GM12878 (cell line): Measurements from ENCODE around the gene BRD2.

Experiments
- CREB1 ChIP-seq: IDR thresholded peaks from 2 replicates; pipeline ENCODE4 v1.6.1; 2012; ENCODE audit warnings: low read depth, mild to moderate bottlenecking, inconsistent platforms
- CTCF ChIP-seq, 3 experiments: IDR thresholded peaks in 2 of 3; conservative IDR thresholded peaks in 1 of 3; 2 replicates each; pipeline ENCODE4 v1.5.1; 2011; ENCODE audit warnings: low read depth in 3 of 3, low read length in 3 of 3, mild to moderate bottlenecking in 3 of 3, control low read depth in 2 of 3, moderate library complexity in 2 of 3, inconsistent platforms in 1 of 3, mixed read lengths in 1 of 3; ENCODE audit not compliant: control insufficient read depth in 2 of 3, insufficient read depth in 1 of 3; ENCODE audit errors: extremely low read depth in 1 of 3
- NR2F1 ChIP-seq: fragments of 450-650 bp; conservative IDR thresholded peaks from 2 replicates; pipeline ENCODE4 v1.6.1; 2017; ENCODE audit warnings: mild to moderate bottlenecking
- SPI1 ChIP-seq: IDR thresholded peaks from 2 replicates; pipeline ENCODE4 v1.6.1; 2011; ENCODE audit warnings: low read depth, mild to moderate bottlenecking, low read length, moderate library complexity, borderline replicate concordance; ENCODE audit not compliant: insufficient read depth
- TF ChIP-seq, protein P1 (sequence below): IDR thresholded peaks from 2 replicates; pipeline ENCODE4 v1.6.1; 2011; ENCODE audit warnings: mild to moderate bottlenecking, low read depth, low read length, moderate library complexity; ENCODE audit not compliant: insufficient replicate concordance

DNA sequence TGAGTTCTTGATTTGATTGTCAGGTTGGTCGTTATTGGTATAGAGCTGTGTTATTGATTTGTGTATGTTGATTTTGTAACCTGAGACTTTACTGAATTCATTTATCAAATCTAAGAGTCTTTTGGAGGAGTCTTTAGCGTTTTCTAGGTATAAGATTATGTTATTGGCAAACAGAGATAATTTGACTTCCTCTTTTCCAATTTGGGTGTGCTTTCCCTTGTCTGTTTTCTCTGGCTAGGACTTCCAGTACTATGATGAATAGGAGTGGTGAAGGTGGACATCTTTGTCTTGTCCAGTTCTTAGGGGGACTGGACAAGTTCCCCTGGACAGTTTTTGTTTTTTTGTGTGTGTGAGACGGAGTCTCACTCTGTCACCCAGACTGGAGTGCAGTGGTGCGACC is 23.6 kb downstream of the BRD2 start:
- TF ChIP-seq SPI1 (peak; percentile 4; the same call in 1 of the 2 replicates), CREB1 (no peak), NR2F1 (no peak), CTCF (IDR thresholded peaks at IDR 0.05 in 2 of 3, conservative IDR thresholded peaks at IDR 0.05 in 1 of 3; ENCODE audit: control insufficient read depth in 2 of 3, extremely low read depth in 1 of 3, insufficient read depth in 1 of 3, low read depth in 3 of 3, low read length in 3 of 3) (no peak)
- TF ChIP-seq, protein P1, sequence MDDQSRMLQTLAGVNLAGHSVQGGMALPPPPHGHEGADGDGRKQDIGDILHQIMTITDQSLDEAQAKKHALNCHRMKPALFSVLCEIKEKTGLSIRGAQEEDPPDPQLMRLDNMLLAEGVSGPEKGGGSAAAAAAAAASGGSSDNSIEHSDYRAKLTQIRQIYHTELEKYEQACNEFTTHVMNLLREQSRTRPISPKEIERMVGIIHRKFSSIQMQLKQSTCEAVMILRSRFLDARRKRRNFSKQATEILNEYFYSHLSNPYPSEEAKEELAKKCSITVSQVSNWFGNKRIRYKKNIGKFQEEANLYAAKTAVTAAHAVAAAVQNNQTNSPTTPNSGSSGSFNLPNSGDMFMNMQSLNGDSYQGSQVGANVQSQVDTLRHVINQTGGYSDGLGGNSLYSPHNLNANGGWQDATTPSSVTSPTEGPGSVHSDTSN: no peak
